GM23338 (cell line): ENCODE data around the gene GRIN1. TPM values are rescaled to one million over a fixed set of nuclear protein-coding genes. Genes with fewer than 3 reads are reported as not detected.

Experiments
- ATAC-seq: fragments of 200-7000 bp; cut with Tn5 transposase; 3 replicates; pipeline ENCODE4 v1.9.1; 2020
- DNase-seq: peaks from one replicate; pipeline ENCODE4 v3.0.0-alpha.2; 2015; ENCODE audit warnings: low spot score
- H2AFZ ChIP-seq: fragments of 200-600 bp; sonication (generic); 2 replicates; pipeline ENCODE4 v1.8.0; 2016; ENCODE audit warnings: antibody characterized with exemption, mild to moderate bottlenecking, moderate library complexity
- H3F3A ChIP-seq: fragments of 200-600 bp; sonication (generic); replicated peaks from 2 replicates; pipeline ENCODE4 v1.8.0; 2017; ENCODE audit warnings: antibody characterized with exemption, mixed run types, low read depth
- H3K27ac ChIP-seq: fragments of 200-600 bp; sonication (generic); 2 replicates; pipeline ENCODE4 v1.6.1; 2016; ENCODE audit warnings: low read depth
- H3K27me3 ChIP-seq: fragments of 200-600 bp; sonication (generic); 2 replicates; pipeline ENCODE4 v1.8.0; 2016; ENCODE audit warnings: mild to moderate bottlenecking, mixed run types, moderate library complexity; ENCODE audit not compliant: insufficient read depth
- H3K36me3 ChIP-seq: fragments of 200-600 bp; sonication (generic); 2 replicates; pipeline ENCODE4 v1.8.0; 2016; ENCODE audit warnings: mild to moderate bottlenecking; ENCODE audit not compliant: insufficient read depth
- H3K4me1 ChIP-seq: fragments of 200-600 bp; sonication (generic); 2 replicates; pipeline ENCODE4 v1.8.0; 2016; ENCODE audit warnings: mild to moderate bottlenecking, moderate library complexity; ENCODE audit not compliant: insufficient read depth
- H3K4me2 ChIP-seq: fragments of 200-600 bp; sonication (generic); 2 replicates; pipeline ENCODE4 v1.7.1; 2017; ENCODE audit warnings: mixed run types
- H3K4me3 ChIP-seq: fragments of 200-600 bp; sonication (generic); 2 replicates; pipeline ENCODE4 v1.6.1; 2016; ENCODE audit warnings: mixed run types
- H3K79me2 ChIP-seq: fragments of 200-600 bp; sonication (generic); replicated peaks from 2 replicates; pipeline ENCODE4 v1.8.0; 2017; ENCODE audit warnings: mild to moderate bottlenecking; ENCODE audit not compliant: insufficient read depth
- H3K9me2 ChIP-seq: fragments of 200-600 bp; sonication (generic); 2 replicates; pipeline ENCODE4 v1.8.0; 2017; ENCODE audit not compliant: insufficient read depth
- H4K20me1 ChIP-seq: fragments of 200-600 bp; sonication (generic); replicated peaks from 2 replicates; pipeline ENCODE4 v1.8.0; 2017; ENCODE audit warnings: mild to moderate bottlenecking; ENCODE audit not compliant: insufficient read depth
- H3K27ac Mint-ChIP-seq: 2 replicates; pipeline ENCODE4 v1.8.0; 2020; ENCODE audit warnings: inconsistent platforms, mild to moderate bottlenecking, moderate library complexity, mixed read lengths
- H3K27me3 Mint-ChIP-seq: 3 replicates; pipeline ENCODE4 v1.8.0; 2022; ENCODE audit warnings: low read depth, mild to moderate bottlenecking, moderate library complexity, mixed read lengths, inconsistent platforms; ENCODE audit not compliant: insufficient read depth, poor library complexity
- H3K36me3 Mint-ChIP-seq: 3 replicates; pipeline ENCODE4 v1.8.0; 2021; ENCODE audit warnings: low read depth, mild to moderate bottlenecking, inconsistent platforms, moderate library complexity, mixed read lengths
- H3K4me1 Mint-ChIP-seq: 3 replicates; pipeline ENCODE4 v1.8.0; 2020; ENCODE audit warnings: mild to moderate bottlenecking, inconsistent platforms, mixed read lengths
- H3K4me3 Mint-ChIP-seq: 3 replicates; pipeline ENCODE4 v1.8.0; 2021; ENCODE audit warnings: moderate library complexity, mild to moderate bottlenecking, inconsistent platforms, mixed read lengths
- H3K9me3 Mint-ChIP-seq: 3 replicates; pipeline ENCODE4 v1.8.0; 2020; ENCODE audit warnings: moderate library complexity, mild to moderate bottlenecking, inconsistent platforms, mixed read lengths
- CREB1 ChIP-seq: fragments of 250-450 bp; sonication (Bioruptor Pico); IDR thresholded peaks from 2 replicates; pipeline ENCODE4 v1.5.0; 2020; ENCODE audit warnings: low read depth, mild to moderate bottlenecking, moderate library complexity
- CTCF ChIP-seq, 2 experiments: fragments of 200-600 bp in 1 of 2; sonication (generic) in 1 of 2; conservative IDR thresholded peaks; 2 replicates each; pipeline versions ENCODE4 v1.5.1 to v1.6.1; 2016 to 2017; ENCODE audit warnings: antibody characterized with exemption in 2 of 2, low read depth in 2 of 2, mild to moderate bottlenecking in 2 of 2, moderate library complexity in 1 of 2
- ETS1 ChIP-seq: IDR thresholded peaks from 2 replicates; pipeline ENCODE4 v1.6.1; 2016; ENCODE audit warnings: antibody characterized with exemption
- EZH2 ChIP-seq: fragments of 200-600 bp; sonication (generic); IDR thresholded peaks from one replicate; pipeline ENCODE4 v1.8.0; 2017; ENCODE audit warnings: antibody characterized with exemption, mild to moderate bottlenecking, low read depth; ENCODE audit not compliant: unreplicated experiment
- NANOG ChIP-seq: IDR thresholded peaks from 2 replicates; pipeline ENCODE4 v1.6.1; 2016; ENCODE audit warnings: antibody characterized with exemption, borderline replicate concordance
- POLR2AphosphoS5 ChIP-seq: IDR thresholded peaks from 2 replicates; pipeline ENCODE4 v1.6.1; 2016; ENCODE audit warnings: antibody characterized with exemption, low read depth
- REST ChIP-seq: IDR thresholded peaks from one replicate; pipeline ENCODE4 v1.6.1; 2018; ENCODE audit warnings: antibody characterized with exemption; ENCODE audit not compliant: unreplicated experiment
- STAT1 ChIP-seq: IDR thresholded peaks from one replicate; pipeline ENCODE4 v1.6.1; 2016; ENCODE audit warnings: antibody characterized with exemption; ENCODE audit not compliant: unreplicated experiment
- ZNF114 ChIP-seq: fragments of 250-450 bp; sonication (Bioruptor Pico); IDR thresholded peaks from 2 replicates; pipeline ENCODE4 v1.5.0; 2020; ENCODE audit warnings: mild to moderate bottlenecking, moderate library complexity
- polyA plus RNA-seq: library from polyadenylated mRNA; unstranded; fragments of >200 nt; fragmentation: Nextera tagmentation; extraction: Ambion mirVana; gene quantifications from 2 replicates; pipeline ENCODE4 v1.2.1, GENCODE V29; 2016
- total RNA-seq: library from RNA; depleted of rRNA; stranded (reverse); fragments of >200 nt; shearing (Covaris generic); gene quantifications from 2 replicates; pipeline ENCODE4 v1.2.3, GENCODE V29; 2014

GRIN1 gene
- total and polyA plus RNA-seq, 2 experiments from 2014 or later, result 2.7 to 5.5 TPM

GRCh38 chr9:137165250-137165836 is 26.4 kb downstream of the GRIN1 start:
- no peak for DNase-seq
- H3K4me3 ChIP-seq, result no peak overlapping the region
- peaks cover 80% of the 10 kb centered on the region for H3K27me3 Mint-ChIP-seq

GRCh38 chr9:137166380-137167229 is 27.7 kb downstream of the GRIN1 start:
- Histone ChIP-seq H3K27me3 (peaks cover 89% of the 10 kb centered on the region), H3K79me2 (no peaks in the 10 kb centered on the region), H3K36me3 (no peaks in the 10 kb centered on the region), H4K20me1 (no peaks in the 10 kb centered on the region), H3K4me1 (no peaks in the 10 kb centered on the region; the same call in 1 of the 2 replicates), H2AFZ (no peak overlapping the region), H3K4me2 (no peak overlapping the region), H3K9me2 (no peaks in the 10 kb centered on the region), H3K4me3 (no peak overlapping the region), H3K27ac (no peak overlapping the region), H3F3A (no peaks in the 10 kb centered on the region)
- no peak for ATAC-seq
- no peak overlapping the region for H3K4me3 Mint-ChIP-seq
- H3K27ac Mint-ChIP-seq, result no peak overlapping the region
- DNase-seq, result no peak
- no peaks in the 10 kb centered on the region for H3K9me3 Mint-ChIP-seq
- H3K4me1 Mint-ChIP-seq, result peaks cover 5% of the 10 kb centered on the region; the same call in 2 of the 3 replicates
- H3K27me3 Mint-ChIP-seq, result peaks cover 80% of the 10 kb centered on the region
- no peaks in the 10 kb centered on the region for H3K36me3 Mint-ChIP-seq
- TF ChIP-seq CREB1 (CRISPR knock-in tag) (no peak), ETS1 (no peak), STAT1 (no peak), POLR2AphosphoS5 (no peak), CTCF (conservative IDR thresholded peaks at IDR 0.05; ENCODE audit: low read depth in 2 of 2) (no peak), NANOG (no peak), REST (no peak)

More at GRCh38 chr9:137165250-137165836, 26.4 kb downstream of the GRIN1 start:
- no peaks in the 10 kb centered on the region for H3K79me2 ChIP-seq
- Mint-ChIP-seq H3K4me1 (peaks cover 2% of the 10 kb centered on the region; the same call in 2 of the 3 replicates), H3K4me3 (no peak overlapping the region), H3K36me3 (no peaks in the 10 kb centered on the region), H3K9me3 (no peaks in the 10 kb centered on the region), H3K27ac (no peak overlapping the region)
- no peaks in the 10 kb centered on the region; the same call in 1 of the 2 replicates for H3K4me1 ChIP-seq
- H4K20me1 ChIP-seq, result no peaks in the 10 kb centered on the region
- no peaks in the 10 kb centered on the region for H3K36me3 ChIP-seq
- H3K9me2 ChIP-seq, result no peaks in the 10 kb centered on the region
- ATAC-seq, result no peak
- no peak overlapping the region for H2AFZ ChIP-seq
- no peak overlapping the region for H3K27ac ChIP-seq
- TF ChIP-seq ZNF114 (CRISPR knock-in tag), result no peak
- no peak for TF ChIP-seq EZH2
- no peak for TF ChIP-seq ETS1
- H3F3A ChIP-seq, result no peaks in the 10 kb centered on the region
- H3K4me2 ChIP-seq, result no peak overlapping the region
- H3K27me3 ChIP-seq, result peaks cover 86% of the 10 kb centered on the region
